CMK (cell line): ENCODE results near the gene NRAP.
"Not testable (repeated sequence)": the region's sequence is repeated elsewhere in the genome, so short reads cannot be mapped to it uniquely, and the experiment has no call there.

Source experiments
- DNase-seq: peaks from one replicate; pipeline ENCODE4 v3.0.0-alpha.2; 2010; ENCODE audit warnings: low read depth

Gene NRAP

DNA sequence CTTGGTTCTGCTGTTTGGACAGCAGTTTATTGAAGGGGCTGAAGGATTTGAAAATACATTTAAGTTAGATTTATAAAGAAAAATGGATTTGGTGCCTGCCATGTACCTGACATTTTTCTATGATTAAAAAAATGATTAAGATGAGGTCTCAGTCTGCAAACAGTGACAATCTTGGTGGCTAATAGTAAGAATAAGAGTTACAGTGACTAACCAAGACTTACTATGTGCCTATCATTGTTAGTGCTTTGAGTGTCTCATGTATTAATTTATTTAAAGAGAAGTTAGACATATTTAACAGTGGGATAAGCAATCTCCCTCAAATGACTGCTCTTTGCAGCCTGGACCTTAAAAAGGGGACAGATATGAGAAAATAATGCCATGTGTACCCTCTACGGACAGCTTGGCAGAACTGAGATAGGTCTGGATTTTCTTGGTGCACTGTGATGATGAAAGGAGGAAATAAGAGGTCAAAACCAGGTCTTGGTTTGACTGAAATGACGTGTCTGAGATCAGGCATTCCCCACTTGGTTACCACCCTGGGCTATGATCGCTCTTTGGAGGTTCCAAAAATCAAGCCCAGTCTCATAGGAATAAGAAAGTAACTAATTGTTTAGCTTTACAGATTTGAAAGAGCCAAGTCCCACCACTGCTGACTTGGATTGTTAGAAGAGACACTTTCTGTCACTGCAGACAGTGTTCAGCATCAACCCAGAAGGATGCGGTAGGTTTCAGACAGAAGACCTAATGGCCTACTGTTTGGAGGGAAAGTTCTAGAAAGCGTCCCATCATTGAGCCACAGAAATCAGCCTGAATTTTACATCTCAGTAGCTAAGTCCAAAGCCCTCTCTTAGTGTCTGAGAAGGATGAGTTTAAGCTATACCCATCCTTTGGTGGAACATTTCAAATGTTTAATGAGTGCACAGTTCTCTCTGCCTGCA, 18.0 kb upstream of the NRAP start:
- DNase-seq = no peak

DNA sequence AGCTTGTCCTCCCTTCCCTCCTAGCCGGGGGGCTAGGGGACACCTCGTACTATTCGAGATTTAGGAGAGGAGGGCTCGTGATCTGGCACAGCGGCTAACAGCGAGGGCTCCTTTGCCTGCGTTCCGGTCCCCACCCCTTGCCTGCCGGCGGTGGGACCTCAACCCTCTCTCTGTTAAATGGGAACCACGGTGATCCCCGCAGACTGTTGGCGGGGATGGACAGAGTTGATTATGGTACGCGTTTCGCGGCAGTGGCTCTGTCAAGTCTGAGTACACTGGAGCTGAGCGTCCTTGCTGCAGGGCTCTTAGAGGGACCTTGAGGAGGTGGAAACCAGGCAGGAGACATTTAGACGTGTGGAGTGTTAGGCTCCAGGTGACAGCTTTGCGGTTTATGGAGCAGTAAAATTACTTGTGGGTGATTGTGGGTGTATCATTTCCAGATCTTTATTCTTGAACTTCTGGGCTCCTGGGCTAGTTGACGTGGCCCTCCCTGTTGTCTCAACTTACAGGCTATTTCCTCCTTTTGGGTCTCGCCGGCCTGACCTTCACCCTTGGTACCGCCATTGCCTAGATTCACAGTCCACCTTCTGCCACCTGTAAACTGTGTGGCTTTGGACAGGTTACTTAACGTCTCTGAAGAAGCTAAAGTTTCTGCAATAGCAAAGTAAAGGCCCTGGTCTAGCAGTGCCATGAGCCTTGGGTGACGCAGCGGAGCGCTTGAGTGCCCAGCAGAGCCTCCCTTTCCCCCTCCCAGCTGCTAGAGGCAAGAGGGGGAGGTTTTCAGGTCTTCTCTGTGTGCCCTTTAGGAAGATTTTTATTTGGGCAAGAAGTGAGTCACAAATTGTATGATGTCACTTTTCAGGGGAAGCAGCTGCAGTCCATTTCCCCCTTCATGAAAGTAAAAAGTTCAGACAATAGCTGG, 16.6 kb upstream of the NRAP start:
- DNase-seq = no peak

DNA sequence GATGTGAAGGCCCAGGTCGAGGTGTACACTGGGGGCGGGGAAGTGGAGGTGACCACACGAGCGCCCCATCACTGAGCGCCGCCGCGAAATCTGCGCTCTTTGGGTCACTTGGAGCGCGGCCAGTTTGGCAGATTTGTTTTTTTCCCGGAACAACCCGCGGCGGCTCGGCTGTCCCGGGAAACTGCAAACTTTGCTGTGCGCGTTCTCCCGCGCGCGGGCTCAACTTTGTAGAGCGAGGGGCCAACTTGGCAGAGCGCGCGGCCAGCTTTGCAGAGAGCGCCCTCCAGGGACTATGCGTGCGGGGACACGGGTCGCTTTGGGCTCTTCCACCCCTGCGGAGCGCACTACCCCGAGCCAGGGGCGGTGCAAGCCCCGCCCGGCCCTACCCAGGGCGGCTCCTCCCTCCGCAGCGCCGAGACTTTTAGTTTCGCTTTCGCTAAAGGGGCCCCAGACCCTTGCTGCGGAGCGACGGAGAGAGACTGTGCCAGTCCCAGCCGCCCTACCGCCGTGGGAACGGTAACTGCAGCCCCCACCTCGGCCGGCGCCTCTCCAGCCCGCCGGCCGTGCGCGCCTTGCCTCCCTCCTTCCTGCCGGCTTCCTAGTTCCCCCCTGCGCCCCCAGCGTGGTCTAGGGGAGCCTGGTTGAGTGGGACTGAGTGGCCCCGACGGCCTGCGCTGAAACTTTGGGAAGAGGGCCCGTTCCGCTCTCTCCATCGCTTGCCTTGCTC, 15.8 kb upstream of the NRAP start, which contains the start of gene CASP7:
Gene CASP7 (plus strand): TSS at position 450 of the 727 bp plus-strand sequence. CDS start 17,582 bp downstream, outside the sequence.
- peak; percentile 58 for DNase-seq

GRCh38 chr10:113666682-113667252, 2.9 kb upstream of the NRAP start:
- no peak for DNase-seq

DNA sequence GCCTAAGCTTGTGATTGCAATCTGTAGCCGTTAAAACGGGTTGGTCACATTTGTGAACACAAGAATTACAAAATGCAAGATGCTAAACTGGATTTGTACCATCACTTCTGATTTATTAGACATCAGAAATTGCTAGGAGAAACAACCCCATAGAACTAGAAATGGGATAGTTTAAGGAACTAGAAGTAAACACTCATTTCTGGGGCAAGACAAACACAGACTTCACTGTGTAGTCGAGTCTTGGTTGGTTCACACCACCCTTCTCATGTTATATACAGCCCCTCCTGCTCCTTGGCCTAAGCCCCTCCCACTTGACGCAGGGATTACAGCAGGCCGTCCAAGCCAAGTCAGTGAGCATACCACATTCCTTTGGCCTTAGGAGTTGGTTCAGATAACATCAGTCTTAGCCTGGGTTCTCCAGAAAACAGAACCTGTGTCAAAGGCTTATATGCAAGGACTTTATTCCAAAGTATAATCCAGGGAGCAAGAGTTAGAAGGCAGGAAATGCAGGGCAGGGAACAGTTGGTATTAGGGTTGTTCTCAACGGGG, 2.0 kb upstream of the NRAP start:
- no peak for DNase-seq

DNA sequence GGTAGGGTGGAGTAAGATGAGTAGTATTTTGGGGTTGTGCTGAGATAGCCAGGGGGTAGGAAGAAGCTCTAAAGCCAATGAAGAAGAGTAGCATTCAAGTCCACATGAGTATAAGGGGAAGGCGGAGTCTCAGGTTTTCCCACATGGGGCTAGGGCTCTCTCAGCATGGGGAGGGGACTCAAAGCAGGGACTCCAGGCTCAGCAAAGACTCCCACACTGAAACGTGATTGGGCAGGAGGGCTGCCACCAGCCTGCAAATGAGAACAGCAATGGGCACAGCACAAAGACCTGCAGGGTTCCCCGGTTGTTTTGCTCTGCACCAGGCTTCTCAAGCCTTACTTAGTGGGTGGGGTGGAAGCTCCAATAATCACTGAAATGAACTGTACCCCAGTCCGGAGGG, 1.5 kb upstream of the NRAP start:
- no peak for DNase-seq

- no peak for DNase-seq
These were observed 699 bp downstream of the NRAP start for GRCh38 chr10:113663142-113663541.

- DNase-seq = no peak
These were observed 2.5 kb downstream of the NRAP start for GRCh38 chr10:113661332-113661731.

GRCh38 chr10:113657544-113657943, 6.3 kb downstream of the NRAP start:
- DNase-seq = no peak

GRCh38 chr10:113656896-113657295, 6.9 kb downstream of the NRAP start:
- DNase-seq = no peak

DNA sequence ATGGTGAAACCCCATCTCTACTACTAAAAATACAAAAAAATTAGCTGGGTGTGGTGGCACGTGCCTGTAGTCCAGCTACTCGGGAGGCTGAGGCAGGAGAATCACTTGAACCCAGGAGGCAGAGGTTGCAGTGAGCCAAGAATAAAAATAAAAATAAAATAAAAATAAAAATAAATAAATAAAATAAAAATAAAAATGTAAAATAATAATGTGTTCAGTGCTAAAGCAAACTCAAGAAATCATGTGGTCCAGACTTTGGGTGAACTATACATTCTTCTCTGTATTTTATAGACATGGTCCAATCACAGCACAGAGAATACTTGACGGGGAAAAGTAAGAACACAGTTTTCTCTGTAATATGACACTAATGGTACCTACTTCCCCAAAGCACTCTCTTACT, 11.4 kb downstream of the NRAP start:
- DNase-seq = not testable (repeated sequence)

DNA sequence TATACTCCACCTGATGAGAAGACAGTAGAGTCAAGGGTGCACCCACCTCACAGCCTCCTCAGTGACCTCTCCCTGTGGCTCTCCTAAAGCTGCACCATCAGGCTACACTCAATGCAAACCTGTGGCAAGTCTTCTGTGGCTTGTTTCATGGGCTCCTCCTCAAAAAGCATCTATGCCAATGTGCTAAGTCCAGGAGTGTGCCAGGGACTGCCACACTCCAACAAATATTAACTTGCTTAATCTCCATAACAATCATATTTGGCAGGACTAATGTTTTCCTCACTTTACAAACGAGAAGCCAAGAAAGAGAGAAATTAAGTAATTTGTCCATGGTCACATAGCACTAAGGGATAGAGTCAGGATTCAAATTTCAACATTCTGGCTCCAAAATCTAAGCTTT, 11.9 kb downstream of the NRAP start:
- no peak for DNase-seq

- DNase-seq = no peak
These were observed 12.8 kb downstream of the NRAP start for GRCh38 chr10:113651021-113651420.

DNA sequence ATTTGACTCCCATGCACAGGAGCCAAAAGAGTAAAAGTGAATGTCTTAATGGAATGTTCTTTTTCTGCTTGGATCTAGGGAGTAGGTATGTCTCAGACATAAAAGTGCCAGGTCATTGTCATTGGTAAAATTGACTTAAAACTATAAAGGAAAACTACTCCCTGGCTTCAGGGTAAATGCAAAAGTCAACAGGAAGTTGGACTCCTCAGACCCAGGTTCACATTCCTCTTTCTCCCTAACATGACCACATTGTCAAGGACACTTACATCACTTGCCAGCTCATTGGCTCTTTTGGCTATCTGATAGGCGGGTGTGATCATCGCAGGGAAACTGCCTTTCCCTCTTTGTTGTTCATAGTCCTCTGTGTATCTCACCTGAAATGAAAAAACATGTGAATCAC, 13.7 kb downstream of the NRAP start:
- no peak for DNase-seq

DNA sequence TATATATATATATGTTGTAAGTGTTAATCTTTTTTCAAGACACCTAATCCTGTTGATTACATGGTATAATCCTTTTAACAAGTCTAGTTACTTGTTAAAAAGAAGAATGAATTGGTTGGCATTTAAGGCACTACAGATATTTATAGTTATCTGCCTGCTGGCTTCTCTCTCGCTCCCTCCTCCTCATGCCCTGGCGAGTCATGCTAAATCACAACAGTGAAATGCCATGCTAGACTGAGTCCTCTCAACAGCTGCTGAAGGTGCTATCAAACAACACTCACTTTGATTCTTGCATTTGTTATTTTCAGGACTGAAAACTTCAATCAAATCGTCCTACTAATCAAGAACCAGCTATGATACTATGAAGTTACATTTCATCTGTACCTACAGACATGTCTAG, 15.4 kb downstream of the NRAP start:
- no peak for DNase-seq

DNA sequence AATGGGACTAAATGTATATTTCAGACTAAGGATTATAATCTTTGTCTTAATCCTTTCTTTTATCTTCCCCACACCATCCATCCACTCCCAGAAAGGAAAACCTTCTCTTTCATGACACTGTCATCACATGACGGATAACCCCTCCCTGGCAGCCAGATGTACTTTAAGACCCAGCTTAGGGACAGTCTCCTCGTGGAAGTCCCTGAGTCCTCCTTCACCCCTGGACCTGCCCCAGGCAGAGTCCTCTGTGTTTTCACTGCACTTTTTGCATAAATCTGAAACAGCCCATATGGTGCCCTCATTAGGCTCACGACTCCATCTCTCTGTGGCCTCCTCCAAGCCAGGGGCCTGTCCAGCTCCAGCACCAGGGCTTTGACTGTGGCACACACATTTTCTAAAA, 16.0 kb downstream of the NRAP start:
- DNase-seq = no peak

GRCh38 chr10:113646336-113647201, 17.3 kb downstream of the NRAP start:
- no peak for DNase-seq

DNA sequence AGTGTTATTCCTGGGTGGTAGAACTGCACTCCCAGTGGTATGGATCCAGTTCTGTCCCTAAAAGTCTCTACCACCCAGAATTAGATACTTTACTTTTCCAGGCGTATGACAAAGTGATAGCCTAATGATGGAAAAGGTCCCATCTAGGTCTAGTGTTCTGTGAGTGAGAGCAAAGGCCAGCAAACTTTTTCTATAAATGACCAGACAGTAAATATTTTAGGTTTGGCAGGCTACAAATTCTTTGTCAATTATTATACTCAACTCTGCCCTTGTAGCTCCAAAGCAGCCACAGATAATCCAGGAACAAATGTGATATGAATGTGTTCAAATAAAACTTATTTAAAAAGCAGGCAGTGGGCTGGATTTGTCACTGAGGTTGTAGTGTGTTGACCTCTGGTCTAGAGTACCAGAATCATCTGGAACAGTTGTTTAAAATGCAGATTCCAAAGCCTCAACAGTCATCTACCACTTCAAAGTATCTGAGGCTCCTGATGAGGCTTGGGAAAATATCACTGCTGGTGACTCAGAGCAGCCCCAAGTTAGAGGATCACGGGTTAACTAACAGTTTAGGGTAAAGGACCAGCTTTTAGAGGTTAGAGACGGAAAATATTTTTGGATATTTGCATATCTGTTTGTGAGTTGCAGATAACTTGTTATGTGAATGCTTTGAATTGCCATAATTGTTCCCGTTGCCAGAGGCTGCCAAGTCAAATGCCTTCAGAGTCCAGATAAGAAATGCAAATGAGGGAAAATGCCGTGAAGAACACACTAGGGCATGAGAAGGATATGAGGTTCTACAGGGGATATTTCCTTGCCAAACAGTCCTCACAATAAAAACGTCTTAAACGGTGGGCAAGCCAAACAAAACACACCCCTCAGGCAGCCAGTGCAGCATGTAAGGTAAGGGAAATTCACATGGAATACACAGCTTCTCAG, 19.4 kb downstream of the NRAP start:
- DNase-seq = no peak

DNA sequence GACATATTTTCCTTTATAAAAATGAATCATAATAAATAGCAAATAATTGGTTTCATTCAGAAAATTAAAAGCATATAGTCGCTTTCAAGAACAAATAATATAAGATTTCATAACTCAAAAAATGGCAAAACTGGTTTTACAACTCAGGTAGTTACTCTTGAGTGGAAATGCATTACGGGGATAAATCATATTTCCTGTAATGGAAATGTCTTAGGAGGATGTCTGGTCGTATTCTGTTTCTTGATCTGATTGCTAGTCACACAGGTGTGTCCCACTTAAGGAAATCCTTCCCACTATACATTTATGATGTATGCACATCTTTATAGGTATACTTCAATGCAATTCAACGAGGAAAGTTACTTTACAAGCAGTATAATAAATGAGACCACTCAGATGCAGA, 20.7 kb downstream of the NRAP start:
- no peak for DNase-seq
